ENCODE measurements around the gene PHAF1.

GRCh38 chr16:67161595-67162058 lies 51.9 kb downstream of the PHAF1 start:
- TF ChIP-seq CTCF (IDR thresholded peaks at IDR 0.05) (no peak), POLR2A (IDR thresholded peaks at IDR 0.05) (no peak)
